ENCODE measurements around the gene HSD11B2.
A peak's percentile ranks its signal among the peaks of the same experiment; 100 is the strongest.
"Not testable (repeated sequence)": the region's sequence is repeated elsewhere in the genome, so short reads cannot be mapped to it uniquely, and the experiment has no call there.

HSD11B2 gene

DNA sequence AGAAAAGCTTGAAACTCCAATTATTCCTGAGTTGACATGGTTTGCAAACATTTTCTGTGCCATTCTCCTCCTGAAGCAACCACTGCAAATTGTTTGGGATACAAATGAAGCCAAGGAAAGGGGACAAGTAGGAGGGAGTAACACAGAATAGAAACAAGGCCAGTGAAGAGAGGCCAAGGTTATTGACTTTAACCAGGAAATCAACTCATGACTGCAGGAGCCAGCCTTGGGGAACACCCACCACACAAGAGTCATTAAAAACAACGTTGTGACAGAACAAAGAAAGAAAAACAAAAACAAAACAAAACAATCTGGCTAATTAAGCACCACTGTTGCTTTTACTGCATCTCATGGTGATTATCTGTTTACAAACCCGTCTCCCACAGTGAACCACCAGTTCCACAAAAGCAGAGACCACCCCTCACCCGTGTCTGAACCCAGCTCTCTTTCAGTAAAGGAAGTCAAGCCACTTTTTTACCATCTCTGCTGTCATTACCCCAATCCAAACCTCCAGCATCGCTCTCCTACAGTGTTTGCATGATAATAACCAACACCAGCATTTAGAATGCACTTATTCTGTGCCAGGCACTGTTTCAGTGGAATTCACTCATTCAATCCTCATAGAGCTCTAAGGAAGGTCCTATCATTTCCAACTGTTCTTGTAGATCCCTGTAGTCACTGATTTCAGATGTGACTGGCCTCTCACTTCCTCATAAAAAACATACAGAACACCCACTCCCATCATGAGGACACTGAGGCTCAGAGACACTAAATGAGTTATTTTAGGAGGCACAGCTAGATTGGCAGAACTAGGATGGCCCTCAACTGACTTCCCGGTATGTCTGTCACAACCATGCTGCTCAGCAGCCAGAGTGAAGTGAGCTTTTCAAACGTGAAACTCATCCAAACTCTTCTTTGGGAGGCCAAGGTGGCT lies 16.7 kb upstream of the HSD11B2 start:
- no peak overlapping the region for H3K4me2 ChIP-seq (ENCODE audit: low read length)
- H3K9ac ChIP-seq (ENCODE audit: low read length), result no peak overlapping the region
- peaks cover 10% of the 10 kb centered on the region for H3K4me1 ChIP-seq (ENCODE audit: insufficient read depth, low read length, severe bottlenecking)
- H3K9me2 ChIP-seq (ENCODE audit: low read depth, low read length), result no peaks in the 10 kb centered on the region
- H3K36me3 ChIP-seq (ENCODE audit: insufficient read depth, low read length), result no peaks in the 10 kb centered on the region
- no peaks in the 10 kb centered on the region for H4K20me1 ChIP-seq (ENCODE audit: insufficient read depth, low read length)
- no peak for TF ChIP-seq CTCF (IDR thresholded peaks at IDR 0.05; ENCODE audit: low read length)
- no peak overlapping the region for H3K27ac ChIP-seq (ENCODE audit: low read depth, low read length, poor library complexity, severe bottlenecking)
- H3K4me3 ChIP-seq (ENCODE audit: low read depth, low read length, poor library complexity, severe bottlenecking), result no peak overlapping the region
- no peaks in the 10 kb centered on the region for H3K9me3 ChIP-seq (ENCODE audit: low read length)
- no peaks in the 10 kb centered on the region for H3F3A ChIP-seq (ENCODE audit: insufficient read depth, low read length)
- peaks cover 7% of the 10 kb centered on the region; the same call in 1 of the 2 replicates for H3K27me3 ChIP-seq (ENCODE audit: insufficient read depth, low read length)
- no peak overlapping the region for H2AFZ ChIP-seq (ENCODE audit: low read length)
- no peaks in the 10 kb centered on the region for H3K79me2 ChIP-seq (ENCODE audit: insufficient read depth, low read length)

DNA sequence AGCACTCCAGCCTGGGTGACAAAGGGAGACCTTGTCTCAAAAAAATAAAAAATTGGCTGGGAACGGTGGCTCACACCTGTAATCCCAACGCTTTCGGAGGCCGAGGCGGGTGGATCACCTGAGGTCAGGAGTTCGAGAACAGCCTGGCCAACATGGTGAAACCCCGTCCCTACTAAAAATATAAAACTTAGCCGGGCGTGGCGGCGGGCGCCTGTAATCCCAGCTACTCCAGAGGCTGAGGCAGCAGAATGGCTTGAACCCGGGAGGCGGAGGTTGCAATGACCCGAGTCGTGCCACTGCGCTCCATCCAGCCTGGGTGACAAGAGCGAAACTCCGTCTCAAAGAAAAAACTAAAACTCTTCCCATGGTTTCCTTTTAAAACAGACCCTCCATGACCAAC lies 15.5 kb upstream of the HSD11B2 start:
- peaks cover 10% of the 10 kb centered on the region for H3K4me1 ChIP-seq (ENCODE audit: insufficient read depth, low read length, severe bottlenecking)
- H3K36me3 ChIP-seq (ENCODE audit: insufficient read depth, low read length); H3K9ac ChIP-seq (ENCODE audit: low read length); H3K9me3 ChIP-seq (ENCODE audit: low read length); H3K27me3 ChIP-seq (ENCODE audit: insufficient read depth, low read length); H2AFZ ChIP-seq (ENCODE audit: low read length); H4K20me1 ChIP-seq (ENCODE audit: insufficient read depth, low read length); H3K79me2 ChIP-seq (ENCODE audit: insufficient read depth, low read length); H3K4me3 ChIP-seq (ENCODE audit: low read depth, low read length, poor library complexity, severe bottlenecking); H3K27ac ChIP-seq (ENCODE audit: low read depth, low read length, poor library complexity, severe bottlenecking); H3F3A ChIP-seq (ENCODE audit: insufficient read depth, low read length); H3K9me2 ChIP-seq (ENCODE audit: low read depth, low read length): not testable (repeated sequence)
- peak overlapping the region; percentile 53; the same call in 1 of the 2 replicates for H3K4me2 ChIP-seq (ENCODE audit: low read length)

DNA sequence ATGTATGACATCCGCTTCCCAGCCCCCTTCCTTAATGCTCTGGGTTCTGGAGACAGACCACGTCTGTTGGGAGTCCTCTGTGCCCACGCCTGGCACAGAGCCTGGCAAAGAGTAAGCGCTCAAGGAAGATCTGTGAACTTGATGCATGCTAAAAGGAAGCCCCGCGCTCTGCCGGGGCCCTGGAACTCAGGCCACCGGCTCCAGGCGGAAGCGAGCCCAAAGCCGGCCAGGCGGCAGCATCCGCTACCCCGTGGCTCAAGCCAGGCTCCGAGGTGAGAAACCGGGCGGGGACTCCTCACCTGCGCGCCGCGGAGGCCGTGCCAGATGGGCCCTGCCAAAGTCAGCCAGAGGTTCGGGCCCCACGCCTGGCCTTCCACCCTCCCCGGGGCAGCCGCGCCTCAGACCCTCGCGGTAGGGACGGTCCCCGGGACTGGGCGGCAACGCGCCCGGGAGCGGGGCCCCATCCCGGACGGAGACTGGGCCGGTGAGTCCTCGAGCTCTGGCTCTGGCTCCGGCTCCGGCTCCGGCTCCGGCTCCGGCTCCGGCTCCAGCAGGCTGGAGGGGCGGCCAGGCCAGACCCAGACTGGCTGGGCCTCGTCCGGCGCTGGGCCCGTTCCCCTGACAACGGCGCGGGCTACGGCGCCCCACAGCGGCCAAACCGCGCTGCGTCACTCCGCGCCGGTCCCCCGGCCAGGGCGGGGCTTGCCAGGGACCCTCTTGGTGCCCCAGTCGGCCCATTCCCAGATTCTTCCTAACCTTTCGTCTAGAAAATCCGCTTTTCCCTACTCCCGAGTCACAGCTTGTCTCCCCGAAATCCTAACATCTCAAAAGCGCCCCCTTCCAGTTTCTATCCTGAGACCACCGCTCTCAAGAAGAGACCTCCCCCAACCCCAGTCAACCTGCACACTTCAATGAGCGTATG lies 14.8 kb upstream of the HSD11B2 start, which contains the start of gene ZDHHC1:
Gene ZDHHC1 (minus strand): TSS at position 606 of the 922 bp plus-strand sequence. CDS start 8,702 bp downstream, outside the sequence.
- H3K4me3 ChIP-seq (ENCODE audit: low read depth, low read length, poor library complexity, severe bottlenecking), result peak within 1 kb of the TSS; percentile 49

More for the DNA sequence above, 14.8 kb upstream of the HSD11B2 start, which contains the start of gene ZDHHC1:
- TF ChIP-seq EZH2 (IDR thresholded peaks at IDR 0.05; ENCODE audit: borderline replicate concordance, low read length), result no peak
- peak; percentile 55 for TF ChIP-seq CTCF (IDR thresholded peaks at IDR 0.05; ENCODE audit: low read length)
- peaks cover 10% of the 10 kb centered on the region for H3K4me1 ChIP-seq (ENCODE audit: insufficient read depth, low read length, severe bottlenecking)
- peak within 1 kb of the TSS; percentile 53 for H3K4me2 ChIP-seq (ENCODE audit: low read length)
- no peak within 1 kb of the TSS; the same call in 1 of the 2 replicates for H3K9ac ChIP-seq (ENCODE audit: low read length)
- H3K9me3 ChIP-seq (ENCODE audit: low read length), result no peaks in the 10 kb centered on the region
- no peaks in the 10 kb centered on the region for H4K20me1 ChIP-seq (ENCODE audit: insufficient read depth, low read length)
- no peaks in the 10 kb centered on the region for H3F3A ChIP-seq (ENCODE audit: insufficient read depth, low read length)
- no peaks in the 10 kb centered on the region for H3K36me3 ChIP-seq (ENCODE audit: insufficient read depth, low read length)
- H3K27ac ChIP-seq (ENCODE audit: low read depth, low read length, poor library complexity, severe bottlenecking), result no peak within 1 kb of the TSS
- no peak within 1 kb of the TSS for H2AFZ ChIP-seq (ENCODE audit: low read length)
- H3K27me3 ChIP-seq (ENCODE audit: insufficient read depth, low read length), result peaks cover 7% of the 10 kb centered on the region
- H3K9me2 ChIP-seq (ENCODE audit: low read depth, low read length), result no peaks in the 10 kb centered on the region
- H3K79me2 ChIP-seq (ENCODE audit: insufficient read depth, low read length), result no peaks in the 10 kb centered on the region
